C4-2B (cell line): ENCODE data around the gene OR56B1.

Experiments
- CTCF ChIP-seq: fragments of 450-650 bp; conservative IDR thresholded peaks from 2 replicates; pipeline ENCODE4 v1.5.1; 2017; ENCODE audit warnings: mild to moderate bottlenecking
- ZFX ChIP-seq: fragments of 450-650 bp; IDR thresholded peaks from 2 replicates; pipeline ENCODE4 v1.6.1; 2017

- TF ChIP-seq CTCF (no peak), ZFX (no peak)
Observed at GRCh38 chr11:5688482-5688881, 47.8 kb upstream of the OR56B1 start.
